ENCODE data around the gene HOXA6. TPM values are rescaled to one million over a fixed set of nuclear protein-coding genes. Genes with fewer than 3 reads are reported as not detected.

HOXA6 gene
- total and polyA plus RNA-seq, 2 donors (not counting 1 experiment from before 2014, with no cell fraction given) = 0.18 to 0.49 TPM

GRCh38 chr7:27186668-27187474, 39.3 kb upstream of the HOXA6 start:
- peak; percentile 26 for DNase-seq
- Mint-ChIP-seq H3K4me1 (peaks cover 44% of the 10 kb centered on the region), H3K27ac (no peak overlapping the region), H3K4me3 (no peak overlapping the region), H3K27me3 (peaks cover 78% of the 10 kb centered on the region), H3K9me3 (ENCODE audit: insufficient read depth) (no peaks in the 10 kb centered on the region)
- H3K79me2 ChIP-seq (ENCODE audit: control insufficient read depth, insufficient read depth, low read length) = no peaks in the 10 kb centered on the region
- peaks cover 0 to 99% (median 88%) of the 10 kb centered on the region in 4 experiments for H3K27me3 ChIP-seq (replicated peaks in 1 of 4; ENCODE audit: control extremely low read depth in 1 of 4, control insufficient read depth in 3 of 4, insufficient read depth in 4 of 4, low read length in 3 of 4)
- POLR2A ChIA-PET = no interaction called here
- no CpG with 5 or more reads among the region's 4 CpGs for WGBS (ENCODE audit: insufficient coverage)
- H3K36me3 ChIP-seq (replicated peaks in 1 of 2; ENCODE audit: control extremely low read depth in 1 of 2, control insufficient read depth in 1 of 2, extremely low read depth in 1 of 2, insufficient read depth in 2 of 2, low read length in 1 of 2) = no peaks in the 10 kb centered on the region
- H3K9ac ChIP-seq (ENCODE audit: low read length) = no peak overlapping the region
- no peaks in the 10 kb centered on the region for H4K20me1 ChIP-seq (ENCODE audit: control insufficient read depth, insufficient read depth, low read length, poor library complexity, severe bottlenecking)
- no peak for ATAC-seq (ENCODE audit: low read depth)
- H3K4me1 ChIP-seq (ENCODE audit: control insufficient read depth in 2 of 2, insufficient read depth in 2 of 2, low read length in 2 of 2) = peaks cover 52 to 80% of the 10 kb centered on the region in 2 donors
- CTCF ChIA-PET = interaction anchor here (0.8 to 5.9 kb wide), 10 partner anchors 9 to 833 kb away, joined by 3 to 28 read pairs (median 4); partner anchors contain the start of gene HOXA13
- TF ChIP-seq EZH2 (IDR thresholded peaks at IDR 0.05; ENCODE audit: borderline replicate concordance, insufficient read depth, low read depth, low read length, poor library complexity, severe bottlenecking) (peak; percentile 16), CTCF (IDR thresholded peaks at IDR 0.05) (no peak)
- H3K4me3 ChIP-seq (ENCODE audit: control extremely low read depth in 1 of 5, extremely low read depth in 1 of 5, insufficient read depth in 1 of 5, low read depth in 2 of 5, low read length in 4 of 5) = no peak overlapping the region
- no peak overlapping the region for H2AFZ ChIP-seq (ENCODE audit: insufficient read depth, low read depth, low read length, poor library complexity, severe bottlenecking)
- no peak overlapping the region for H3K4me2 ChIP-seq (replicated peaks; ENCODE audit: low read depth, low read length, poor library complexity, severe bottlenecking)
- H3K9me3 ChIP-seq (ENCODE audit: control extremely low read depth in 1 of 3, control insufficient read depth in 2 of 3, insufficient read depth in 1 of 3, low read length in 2 of 3) = peaks cover 0 to 80% (median 9%) of the 10 kb centered on the region in 3 donors
- no peak overlapping the region for H3K27ac ChIP-seq (ENCODE audit: low read length in 2 of 2)
- intact Hi-C loops (cut with micrococcal nuclease) = loop anchor here (5.0 kb wide), 1 partner anchor 35 kb away; the partner anchor contains the start of gene HOXA3

Data from B cell (primary cell).